Measurements from ENCODE around the gene GPM6B.
A peak's percentile ranks its signal among the peaks of the same experiment; 100 is the strongest.
"Not testable (repeated sequence)": the region's sequence is repeated elsewhere in the genome, so short reads cannot be mapped to it uniquely, and the experiment has no call there.

GPM6B gene

DNA sequence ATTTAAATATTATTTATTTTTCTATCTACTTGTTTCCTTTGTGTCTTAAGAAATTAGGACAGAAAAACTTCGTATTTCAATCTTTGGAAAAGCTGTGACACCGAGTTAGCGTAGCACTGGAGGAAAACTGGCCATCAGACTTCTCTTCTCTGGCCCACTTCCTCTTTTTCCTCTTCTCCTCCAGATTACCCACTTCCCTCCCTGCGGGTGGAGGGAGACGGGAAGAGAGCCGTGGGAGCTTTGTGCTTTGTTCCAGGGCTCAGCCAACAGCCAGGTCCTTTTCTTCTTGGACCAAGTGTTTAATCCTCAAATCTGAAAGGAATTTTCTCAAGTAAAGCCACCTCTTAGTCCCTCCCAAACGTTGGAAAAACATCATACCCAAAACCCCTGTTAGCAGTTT, 52.6 kb downstream of the GPM6B start:
- DNase-seq (ENCODE audit: low read depth) = no peak

DNA sequence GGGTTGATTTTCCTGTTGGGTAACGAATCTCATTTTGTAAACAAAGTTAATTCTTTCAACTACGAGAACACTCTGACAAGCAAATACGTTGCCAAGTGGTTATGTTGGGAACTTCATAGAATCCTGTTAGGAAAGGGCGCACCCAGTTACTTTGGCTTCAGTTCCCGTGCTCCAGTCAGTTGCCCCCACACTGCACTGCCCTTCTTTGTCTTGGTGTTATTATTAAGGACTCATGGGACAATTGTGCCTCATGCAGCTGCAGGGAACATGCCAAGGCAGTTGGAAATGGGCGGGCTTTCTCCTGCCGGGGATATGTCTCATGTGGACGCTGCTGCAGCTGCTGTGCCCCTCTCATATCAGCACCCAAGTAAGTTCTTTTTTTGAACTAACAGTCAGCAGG, 53.4 kb downstream of the GPM6B start:
- no peak for DNase-seq (ENCODE audit: low read depth)

DNA sequence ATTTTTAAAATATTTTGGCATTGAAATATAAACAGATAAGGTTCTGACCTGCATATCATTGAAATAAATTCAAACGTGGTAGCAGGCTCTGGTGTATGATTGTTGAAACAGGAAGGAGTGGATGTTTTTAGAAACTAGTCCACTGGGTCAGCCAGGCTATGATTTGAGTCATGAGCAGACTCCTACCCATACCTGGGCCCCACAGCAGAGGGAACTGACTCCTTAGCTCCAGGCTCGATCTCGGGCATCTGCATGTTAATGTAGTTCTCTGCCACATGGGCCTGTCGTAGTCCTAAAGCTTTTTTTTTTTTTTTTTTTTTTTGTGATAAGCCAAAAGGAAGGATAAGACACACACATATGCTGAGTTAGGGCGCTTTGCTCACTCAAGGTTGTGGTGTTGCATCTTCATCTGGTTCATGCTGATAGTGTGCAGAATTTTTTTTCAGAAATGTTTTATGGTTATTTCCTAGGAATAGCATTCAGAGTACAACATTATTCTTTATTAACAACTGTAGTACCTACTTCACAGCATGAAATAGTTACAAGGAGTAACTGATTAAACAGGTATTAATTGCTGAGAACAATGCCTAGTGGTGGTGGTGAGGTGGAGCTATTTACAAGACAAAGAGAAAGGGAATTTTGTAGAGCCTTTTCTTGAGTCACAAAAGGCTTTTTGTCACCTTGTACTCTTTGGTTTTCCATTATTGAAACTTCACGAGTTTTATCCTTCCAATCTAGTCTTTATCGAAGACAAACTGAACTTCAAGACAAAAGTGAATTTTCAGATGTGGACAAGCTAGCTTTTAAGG, 55.1 kb downstream of the GPM6B start:
- DNase-seq (ENCODE audit: low read depth) = no peak

DNA sequence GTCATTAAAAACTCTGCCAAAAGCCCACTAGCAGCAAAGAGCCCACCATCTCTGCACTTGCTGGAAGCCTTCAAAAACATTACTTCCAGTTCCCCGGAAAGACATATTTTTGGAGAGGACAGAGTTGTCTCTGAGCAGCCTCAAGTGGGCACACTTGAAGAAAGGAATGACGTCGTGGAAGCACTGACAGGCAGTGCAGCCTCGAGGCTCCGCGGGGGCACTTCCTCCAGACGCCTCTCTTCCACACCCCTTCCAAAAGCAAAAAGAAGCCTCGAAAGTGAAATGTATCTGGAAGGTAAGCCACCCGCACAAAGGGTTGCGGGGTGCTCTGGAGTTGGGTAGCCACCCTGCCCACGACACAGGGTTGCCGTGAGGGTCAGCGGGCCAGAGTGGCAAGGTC, 56.5 kb downstream of the GPM6B start:
- DNase-seq (ENCODE audit: low read depth) = no peak

DNA sequence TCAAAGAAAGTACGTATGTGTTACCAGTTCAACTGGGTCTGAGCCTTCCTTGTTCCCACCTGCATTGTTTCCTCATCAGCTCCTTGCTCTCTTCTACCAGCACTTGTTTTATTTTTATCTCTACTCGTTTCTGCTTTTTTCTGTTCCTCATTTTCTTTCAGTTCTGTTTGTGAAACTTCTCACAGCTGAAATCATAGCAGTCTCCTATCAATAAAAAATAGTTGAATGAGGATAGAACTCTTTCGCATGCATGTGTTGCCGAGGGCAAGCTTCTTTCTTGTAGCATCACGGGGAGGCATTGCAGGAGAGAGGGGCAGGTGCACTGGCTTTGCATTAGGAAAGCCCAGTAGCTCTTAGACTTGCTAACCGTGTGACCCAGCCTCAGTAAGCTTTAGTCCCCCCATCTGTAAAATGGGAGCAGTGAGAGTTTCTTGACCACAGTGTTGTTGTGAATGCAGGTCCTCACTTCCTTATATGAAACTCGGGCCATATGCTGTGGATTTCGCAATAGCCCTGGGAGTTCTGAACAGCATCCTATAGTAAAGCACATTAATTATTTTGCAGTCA, 57.7 kb downstream of the GPM6B start:
- no peak for DNase-seq (ENCODE audit: low read depth)

DNA sequence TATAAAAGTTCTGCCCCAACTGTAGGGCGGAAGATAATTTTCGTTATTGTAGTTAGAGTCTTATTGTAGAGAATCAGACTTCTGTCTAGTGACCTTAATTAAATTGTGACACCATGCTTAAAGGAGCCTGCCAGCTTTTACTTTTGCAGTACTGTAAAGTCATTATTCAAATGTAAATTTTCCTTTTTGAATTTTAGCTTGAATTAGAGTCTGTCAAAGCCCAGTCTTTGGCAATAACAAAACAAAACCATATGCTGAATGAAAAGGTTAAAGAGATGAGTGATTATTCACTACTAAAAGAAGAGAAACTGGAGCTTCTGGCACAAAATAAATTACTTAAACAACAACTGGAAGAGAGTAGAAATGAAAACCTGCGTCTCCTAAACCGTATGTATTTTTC, 60.5 kb downstream of the GPM6B start:
- no peak for DNase-seq (ENCODE audit: low read depth)

DNA sequence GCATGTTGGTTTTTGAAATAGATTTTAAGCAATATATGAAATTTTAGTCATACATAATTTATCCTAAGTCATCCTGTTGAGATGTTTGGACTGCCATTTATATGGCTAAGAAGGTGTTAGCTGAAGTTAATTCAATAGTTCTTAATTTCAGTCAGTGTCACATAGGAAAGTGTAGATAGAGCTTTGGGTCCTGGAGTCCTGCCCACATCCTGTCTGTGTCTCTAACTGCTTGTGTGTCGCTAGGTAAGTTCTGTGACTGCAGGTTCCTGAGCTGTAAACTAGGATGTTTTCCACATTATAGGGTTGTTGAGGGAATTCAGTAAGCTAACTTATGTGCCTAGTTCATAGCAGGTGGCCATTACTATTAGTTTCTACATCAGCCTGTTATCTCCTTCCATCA, 61.6 kb downstream of the GPM6B start:
- no peak for DNase-seq (ENCODE audit: low read depth)

DNA sequence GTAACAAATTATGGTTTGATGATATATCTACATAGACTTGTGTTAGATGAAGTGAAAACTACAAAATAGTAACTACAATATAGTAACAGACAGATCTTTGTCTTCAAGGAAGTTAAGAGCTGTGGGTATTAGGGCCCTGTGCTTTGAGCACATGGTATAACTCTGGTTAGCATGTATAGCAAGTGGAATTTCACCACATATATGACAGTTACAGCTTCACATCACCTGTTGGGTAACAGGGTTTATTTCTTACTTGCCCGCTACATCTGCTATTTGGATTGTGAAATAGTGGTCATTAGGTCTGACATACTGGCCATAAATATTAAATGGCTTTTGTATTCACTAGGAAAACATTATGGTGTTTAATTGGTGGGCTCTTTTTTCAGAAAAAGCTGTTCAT, 62.1 kb downstream of the GPM6B start:
- no peak for DNase-seq (ENCODE audit: low read depth)

DNA sequence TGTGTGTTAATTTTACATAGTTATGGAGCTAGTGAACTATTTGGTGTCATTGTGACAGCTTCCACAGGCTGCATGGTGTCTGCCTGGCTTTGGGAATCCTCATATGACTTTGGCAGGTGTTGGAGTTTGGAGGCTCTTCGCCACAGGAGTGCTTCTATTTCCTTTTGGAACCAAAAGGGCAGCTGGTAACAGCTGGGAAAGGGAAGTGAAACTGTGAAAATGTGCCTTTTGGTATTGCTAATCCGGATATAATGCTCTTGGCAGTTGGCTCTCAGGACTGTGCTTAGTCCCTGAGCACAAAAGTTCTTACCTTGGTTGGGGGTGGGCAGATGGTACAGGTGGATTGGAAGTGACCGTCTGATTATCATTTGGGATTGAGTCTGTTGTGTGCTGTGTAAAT, 64.2 kb downstream of the GPM6B start:
- no peak for DNase-seq (ENCODE audit: low read depth)

DNA sequence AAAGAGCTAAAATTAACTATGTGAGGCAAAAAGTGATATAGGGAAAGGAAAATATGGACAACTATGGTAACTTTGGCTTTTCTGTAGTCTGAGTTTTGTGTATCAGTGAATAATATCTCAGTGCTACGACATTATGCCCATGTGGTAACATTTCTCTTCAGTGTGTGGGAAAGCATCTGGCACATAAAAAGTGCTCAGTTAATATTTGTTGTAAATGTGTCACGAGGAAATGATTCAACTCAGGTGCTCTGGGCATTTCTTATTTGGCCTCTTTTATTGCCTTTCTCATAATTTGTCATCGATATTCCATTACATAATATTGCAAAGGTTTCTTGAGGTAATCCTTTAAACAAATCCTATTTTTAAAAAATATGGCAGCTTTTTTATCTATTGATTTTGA, 64.8 kb downstream of the GPM6B start:
- peak; percentile 25 for DNase-seq (ENCODE audit: low read depth)

DNA sequence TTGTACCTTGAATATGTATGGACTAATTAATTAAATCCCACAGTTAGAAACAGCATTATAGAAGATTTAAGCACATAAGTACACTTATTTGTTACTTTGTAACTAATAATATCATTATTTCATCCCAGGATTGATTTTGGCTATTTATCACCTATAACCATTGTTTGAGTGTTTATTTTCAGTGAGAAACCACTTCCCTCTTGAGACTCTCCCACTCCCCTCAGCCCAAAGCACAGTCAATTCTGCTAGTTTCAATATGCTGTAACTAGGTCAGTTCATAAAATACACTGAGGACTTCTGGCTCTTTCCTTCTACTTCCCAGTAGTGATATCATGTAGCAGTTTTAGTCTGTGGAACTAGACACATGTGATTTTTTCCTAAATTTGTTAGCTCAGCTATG, 66.1 kb downstream of the GPM6B start:
- DNase-seq (ENCODE audit: low read depth) = no peak

DNA sequence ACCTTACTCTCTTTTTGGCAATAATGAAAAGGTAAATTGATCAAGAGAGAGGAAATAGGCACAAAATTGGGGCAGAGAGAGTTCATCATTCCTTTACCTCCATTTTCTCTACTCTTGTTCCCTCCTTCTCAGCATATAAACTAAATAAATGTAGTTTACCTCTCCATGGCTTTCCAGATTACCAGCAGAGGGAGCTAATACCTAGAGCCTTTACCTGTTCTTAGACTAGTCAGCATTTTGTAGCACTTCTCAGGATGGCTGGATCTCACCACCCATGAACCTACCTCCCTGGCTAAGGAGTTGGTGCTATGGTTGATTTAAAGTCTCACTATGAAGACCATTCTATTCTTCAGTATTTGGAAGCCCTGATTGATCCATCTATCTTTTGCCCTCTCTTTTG, 66.7 kb downstream of the GPM6B start:
- peak; percentile 65 for DNase-seq (ENCODE audit: low read depth)

DNA sequence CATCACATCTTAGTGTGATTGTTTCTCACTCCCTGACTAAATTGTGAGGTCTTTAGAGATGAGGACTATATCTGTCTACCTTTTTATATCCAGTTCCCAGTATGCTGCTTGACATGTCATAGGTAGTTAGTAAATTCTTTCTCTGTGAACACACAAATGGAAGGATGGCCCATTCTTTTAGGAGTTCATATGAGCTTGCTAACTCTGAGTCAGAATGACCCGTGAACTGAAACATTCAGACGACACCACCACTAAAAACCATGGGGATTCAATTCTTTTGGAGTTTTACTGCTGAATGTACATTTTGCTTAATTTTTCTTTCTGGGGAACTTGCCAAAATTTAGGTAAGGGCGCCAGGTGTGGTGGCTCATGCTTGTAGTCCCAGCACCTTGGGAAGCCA, 68.4 kb downstream of the GPM6B start:
- peak; percentile 18 for DNase-seq (ENCODE audit: low read depth)

DNA sequence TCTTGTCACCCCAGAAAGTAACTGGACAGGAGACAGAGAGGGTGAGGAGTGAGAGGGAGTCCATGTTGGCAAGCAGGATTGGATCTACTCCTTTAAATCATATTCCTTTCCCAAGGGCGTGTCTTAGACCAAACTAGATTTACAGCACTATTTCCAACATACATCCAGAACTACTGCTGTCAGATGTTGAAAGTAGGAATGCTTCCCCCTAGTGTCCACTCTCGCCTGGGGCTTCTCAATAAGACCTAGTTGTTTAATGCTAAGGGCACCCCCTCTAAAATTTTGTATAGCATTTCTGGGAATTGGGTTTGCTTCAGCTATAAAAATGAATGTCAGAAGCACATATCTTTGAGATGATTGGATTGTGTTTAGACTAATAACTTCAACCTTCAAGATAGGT, 69.1 kb downstream of the GPM6B start:
- DNase-seq (ENCODE audit: low read depth) = peak; percentile 62

DNA sequence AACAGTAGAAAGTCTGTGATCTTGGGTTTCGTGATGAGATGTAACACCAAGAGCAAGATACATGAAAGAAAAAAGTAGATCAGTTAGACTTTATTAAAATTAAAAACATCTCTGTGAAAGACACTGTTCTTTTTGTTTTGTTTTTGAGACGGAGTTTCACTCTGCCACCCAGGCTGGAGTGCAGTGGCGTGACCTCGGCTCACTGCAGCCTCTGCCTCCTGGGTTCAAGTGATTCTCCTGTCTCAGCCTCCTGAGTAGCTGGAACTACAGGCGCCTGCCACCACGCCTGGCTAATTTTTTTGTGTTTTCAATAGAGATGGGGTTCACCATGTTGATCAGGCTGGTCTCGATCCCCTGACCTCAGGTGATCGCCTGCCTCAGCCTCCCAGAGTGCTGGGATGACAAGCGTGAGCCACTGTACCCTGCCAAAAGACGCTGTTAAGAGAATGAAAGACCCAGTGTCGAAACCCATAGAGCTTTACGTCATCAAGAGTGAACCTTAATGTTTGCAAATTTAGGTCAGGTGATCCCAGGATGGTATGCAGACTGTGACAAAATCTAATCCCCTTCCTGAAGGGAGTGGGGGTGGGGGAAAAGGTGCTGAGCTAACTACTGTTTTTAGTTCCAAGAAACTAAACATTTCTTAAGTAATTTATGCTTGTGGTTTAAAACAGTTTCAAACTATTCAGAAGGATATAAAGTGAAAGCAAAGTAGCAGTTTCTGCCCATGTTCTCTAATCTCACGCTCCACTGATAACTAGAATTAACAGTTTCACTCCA, 74.3 kb downstream of the GPM6B start:
- DNase-seq (ENCODE audit: low read depth) = no peak

DNA sequence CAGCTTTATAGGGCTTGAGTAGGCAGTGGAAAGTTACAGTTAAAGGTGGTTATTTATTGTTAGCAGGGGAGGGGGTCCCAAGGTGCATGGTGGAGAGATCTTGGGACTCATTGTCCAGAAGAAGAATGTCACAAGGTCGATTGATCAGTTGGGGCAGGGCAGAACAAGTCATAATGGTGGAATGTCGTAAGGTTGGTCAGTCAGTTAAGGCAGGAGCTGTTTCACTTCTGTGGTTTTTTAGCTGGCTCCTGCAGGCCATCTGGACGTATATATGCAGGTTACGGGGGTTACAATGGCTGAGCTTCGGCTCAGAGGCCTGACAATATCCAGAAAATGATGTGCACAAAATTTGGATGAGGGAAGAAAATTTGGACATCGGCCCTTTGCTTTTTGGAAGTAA, 75.2 kb downstream of the GPM6B start:
- DNase-seq (ENCODE audit: low read depth) = no peak

DNA sequence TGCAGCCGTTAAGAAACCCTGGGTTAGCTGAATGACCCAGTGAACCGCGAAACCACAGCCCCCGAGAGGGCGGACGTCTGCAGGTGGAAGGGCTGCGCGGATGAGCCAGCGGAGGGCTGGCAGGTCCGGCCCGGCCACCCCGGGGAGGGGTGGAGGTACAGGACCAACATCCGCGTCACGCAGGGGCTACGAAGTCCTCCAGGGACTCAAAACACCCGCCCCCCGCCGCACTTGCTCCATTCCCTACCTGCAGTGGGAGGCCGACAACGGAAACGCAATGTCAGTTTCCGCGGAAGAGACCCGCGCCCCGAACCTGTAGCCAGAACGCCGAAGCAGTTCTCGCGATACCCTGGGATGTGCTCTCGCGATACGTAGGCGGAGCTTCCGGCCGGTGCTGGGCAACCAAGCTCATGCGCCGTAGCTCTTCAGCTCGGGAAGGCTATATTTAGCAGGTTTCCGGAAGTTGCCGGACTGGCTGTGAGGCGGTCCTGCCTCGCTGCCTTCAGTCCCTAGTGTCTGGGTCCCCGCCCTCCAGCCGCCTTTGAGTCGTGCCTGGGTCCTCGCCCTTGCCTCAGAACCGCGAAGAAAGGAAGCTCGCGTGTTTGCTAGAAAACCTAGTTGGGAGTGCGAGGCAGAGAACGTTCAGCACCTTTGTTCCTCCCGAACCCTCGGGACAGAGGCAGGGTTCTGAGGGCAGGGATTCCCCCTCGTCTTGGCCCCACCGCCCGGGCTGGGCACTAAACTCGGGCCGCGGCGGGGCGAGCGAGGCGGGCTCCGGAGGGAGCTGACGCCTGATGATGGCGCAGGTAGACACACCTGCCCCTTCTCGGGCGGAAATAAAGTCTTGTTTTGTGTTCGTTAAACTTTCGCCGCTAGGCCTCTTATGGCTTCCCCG, 82.4 kb downstream of the GPM6B start, which contains the start of the genes OFD1 and TRAPPC2:
Gene OFD1 (plus strand): TSS at position 471 of the 895 bp plus-strand sequence. CDS start 324 bp downstream, at position 795.
Gene TRAPPC2 (minus strand): TSS at position 343 of the 895 bp plus-strand sequence. CDS start 14,657 bp downstream, outside the sequence.
- DNase-seq (ENCODE audit: low read depth) = peak; percentile 93

DNA sequence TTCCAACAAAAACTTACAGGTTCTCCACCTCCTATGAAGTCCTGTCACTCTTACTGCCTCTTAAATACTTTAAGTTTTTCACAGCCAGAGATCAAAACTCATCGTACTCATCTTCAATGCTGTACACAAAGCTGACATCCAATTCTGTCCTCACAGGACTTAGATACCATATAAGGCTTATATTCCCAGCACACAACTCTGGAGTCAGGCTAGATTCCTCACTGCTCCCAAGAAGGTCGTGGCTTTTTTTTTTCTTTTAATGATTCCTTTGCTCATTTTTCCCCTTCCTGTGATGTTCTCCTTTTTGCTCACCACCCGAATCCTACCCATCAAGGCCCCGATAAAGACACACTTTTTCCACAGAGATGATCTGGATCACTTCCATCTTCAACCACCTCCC, 83.4 kb downstream of the GPM6B start:
- no peak for DNase-seq (ENCODE audit: low read depth)

DNA sequence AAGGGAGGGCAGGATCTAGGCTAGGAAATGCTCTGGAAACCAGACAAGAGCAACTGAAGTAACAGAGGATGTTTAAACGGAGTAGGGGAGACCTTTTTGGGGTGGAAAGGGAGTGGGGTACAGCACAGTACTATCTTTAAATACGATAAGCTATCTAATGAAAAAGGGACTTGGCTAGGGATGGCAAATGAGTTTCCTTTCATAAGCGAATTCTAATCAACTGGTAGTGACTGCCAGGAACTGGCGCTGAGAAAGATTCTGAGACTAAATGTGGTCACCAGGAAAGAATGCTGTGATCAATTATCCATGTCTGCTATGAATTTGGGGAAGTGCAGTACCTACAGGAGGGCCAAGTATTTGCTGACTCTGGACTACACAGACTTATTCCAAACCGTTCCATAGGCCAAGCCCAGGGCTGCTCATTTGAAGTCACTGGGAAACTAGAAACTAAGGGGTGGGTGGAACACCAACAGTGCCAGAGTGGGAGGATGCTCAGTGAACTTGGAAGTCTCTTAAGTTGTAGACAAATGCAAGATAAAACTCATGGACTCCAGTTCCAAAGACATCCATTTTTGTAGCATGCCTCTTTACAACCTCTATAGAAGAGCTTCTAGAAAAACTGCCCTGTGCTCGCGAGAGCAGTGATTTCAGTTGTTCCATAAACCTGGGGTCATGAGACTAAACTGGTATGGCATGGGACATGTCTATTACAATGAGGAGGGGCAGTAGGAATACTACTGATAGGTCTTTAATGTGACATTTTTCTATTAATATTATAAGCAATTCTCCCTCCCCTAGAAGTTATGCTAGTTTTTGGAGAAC, 84.4 kb downstream of the GPM6B start:
- no peak for DNase-seq (ENCODE audit: low read depth)

DNA sequence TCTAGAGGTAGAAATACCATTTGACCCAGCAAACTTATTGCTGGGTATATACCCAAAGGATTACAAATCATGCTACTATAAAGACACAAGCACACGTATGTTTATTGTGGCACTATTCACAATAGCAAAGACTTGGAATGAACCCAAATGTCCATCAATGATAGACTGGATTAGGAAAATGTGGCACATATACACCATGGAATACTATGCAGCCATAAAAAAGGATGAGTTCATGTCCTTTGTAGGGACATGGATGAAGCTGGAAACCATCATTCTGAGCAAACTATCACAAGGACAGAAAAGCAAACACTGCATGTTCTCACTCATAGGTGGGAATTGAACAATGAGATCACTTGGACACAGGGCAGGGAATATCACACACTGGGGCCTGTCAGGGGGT, 86.4 kb downstream of the GPM6B start:
- DNase-seq (ENCODE audit: low read depth) = not testable (repeated sequence)

DNA sequence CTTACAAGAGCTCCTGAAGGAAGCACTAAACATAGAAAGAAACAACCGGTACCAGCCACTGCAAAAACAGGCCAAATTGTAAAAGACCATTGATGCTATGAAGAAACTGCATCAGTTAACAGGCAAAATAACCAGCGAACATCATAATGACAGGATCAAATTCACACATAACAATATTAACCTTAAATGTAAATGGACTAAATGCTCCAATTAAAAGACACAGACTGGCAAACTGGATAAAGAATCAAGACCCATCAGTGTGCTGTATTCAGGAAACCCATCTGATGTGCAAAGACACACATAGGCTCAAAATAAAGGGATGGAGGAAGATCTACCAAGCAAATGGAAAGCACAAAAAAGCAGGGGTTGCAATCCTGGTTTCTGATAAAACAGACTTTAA, 90.3 kb downstream of the GPM6B start:
- not testable (repeated sequence) for DNase-seq (ENCODE audit: low read depth)

All from ELR (cell line).